ENCODE measurements around the gene ZNF407. TPM values are rescaled to one million over a fixed set of nuclear protein-coding genes. Genes with fewer than 3 reads are reported as not detected.

ZNF407 gene
- total RNA-seq, 2 experiments from 2014 or later = 16.6 to 17.0 TPM

DNA sequence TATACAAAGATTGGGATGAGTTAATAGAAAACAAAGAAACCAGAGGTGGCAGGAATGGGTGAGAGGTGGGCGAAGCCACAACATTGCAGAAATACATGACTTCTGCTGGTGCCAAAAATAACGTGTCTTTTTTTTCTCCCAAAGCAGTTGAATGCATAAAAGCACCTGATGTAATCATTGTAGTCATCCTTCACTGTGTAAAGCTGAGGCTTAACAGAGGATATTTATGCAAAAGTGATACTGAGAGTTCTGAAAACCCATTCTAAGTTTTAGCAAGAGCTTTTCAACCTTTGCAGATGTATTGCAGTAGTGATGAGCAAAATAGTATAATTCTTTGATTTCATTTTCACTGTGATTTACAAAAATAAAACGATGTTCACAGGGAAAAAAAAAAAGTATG is 438.3 kb downstream of the ZNF407 start:
- Mint-ChIP-seq H3K27me3 (ENCODE audit: low read depth) (no peaks in the 10 kb centered on the region), H3K36me3 (ENCODE audit: low read depth) (no peaks in the 10 kb centered on the region), H3K4me3 (no peak overlapping the region), H3K27ac (no peak overlapping the region), H3K9me3 (ENCODE audit: insufficient read depth) (no peaks in the 10 kb centered on the region), H3K4me1 (ENCODE audit: low read depth) (no peaks in the 10 kb centered on the region)
- CTCF ChIA-PET = no interaction called here
- POLR2A ChIA-PET = no interaction called here
- DNase-seq (no peak), ATAC-seq (no peak)

- DNase-seq = no peak
- Mint-ChIP-seq H3K27me3 (ENCODE audit: low read depth) (no peaks in the 10 kb centered on the region), H3K36me3 (ENCODE audit: low read depth) (no peaks in the 10 kb centered on the region), H3K4me3 (no peak overlapping the region), H3K9me3 (ENCODE audit: insufficient read depth) (no peaks in the 10 kb centered on the region), H3K27ac (no peak overlapping the region), H3K4me1 (ENCODE audit: low read depth) (no peaks in the 10 kb centered on the region)
- ChIA-PET CTCF (no interaction called here), POLR2A (no interaction called here)
- ATAC-seq = no peak
These were observed 439.4 kb downstream of the ZNF407 start for GRCh38 chr18:75036917-75037688.

DNA sequence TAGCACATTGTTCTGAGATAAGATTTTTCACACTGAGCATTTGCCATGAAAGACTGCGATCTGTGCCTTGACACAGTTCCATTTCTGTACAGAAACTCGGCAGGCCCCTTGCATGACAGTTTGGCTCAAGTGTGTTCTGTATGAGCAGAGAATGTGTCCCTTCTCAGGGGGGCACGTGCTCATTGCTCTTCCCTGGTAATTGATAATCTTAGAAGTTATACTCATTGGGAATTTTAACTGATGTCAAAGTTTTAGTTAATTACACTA is 440.0 kb downstream of the ZNF407 start:
- ATAC-seq (no peak), DNase-seq (no peak)
- H3K4me1 Mint-ChIP-seq (ENCODE audit: low read depth) = no peaks in the 10 kb centered on the region
- H3K27ac Mint-ChIP-seq = no peak overlapping the region
- no peaks in the 10 kb centered on the region for H3K9me3 Mint-ChIP-seq (ENCODE audit: insufficient read depth)
- H3K36me3 Mint-ChIP-seq (ENCODE audit: low read depth) = no peaks in the 10 kb centered on the region
- ChIA-PET POLR2A (no interaction called here), CTCF (interaction anchor here (0.8 kb wide), 1 partner anchor 339 kb away, joined by 3 read pairs; no protein-coding TSS in a partner anchor)
- H3K4me3 Mint-ChIP-seq = no peak overlapping the region
- H3K27me3 Mint-ChIP-seq (ENCODE audit: low read depth) = no peaks in the 10 kb centered on the region

GRCh38 chr18:75041586-75041985 is 443.9 kb downstream of the ZNF407 start:
- ChIA-PET POLR2A (no interaction called here), CTCF (interaction anchor here (1.1 kb wide), 1 partner anchor 12 kb away, joined by 3 read pairs; no protein-coding TSS in a partner anchor)
- DNase-seq (no peak), ATAC-seq (no peak)
- H3K27ac Mint-ChIP-seq = no peak overlapping the region
- H3K36me3 Mint-ChIP-seq (ENCODE audit: low read depth) = no peaks in the 10 kb centered on the region
- no peaks in the 10 kb centered on the region for H3K27me3 Mint-ChIP-seq (ENCODE audit: low read depth)
- no peaks in the 10 kb centered on the region for H3K9me3 Mint-ChIP-seq (ENCODE audit: insufficient read depth)
- no peaks in the 10 kb centered on the region for H3K4me1 Mint-ChIP-seq (ENCODE audit: low read depth)
- H3K4me3 Mint-ChIP-seq = no peak overlapping the region

- POLR2A ChIA-PET = no interaction called here
These were observed 445.8 kb downstream of the ZNF407 start for GRCh38 chr18:75043478-75043877.

DNA sequence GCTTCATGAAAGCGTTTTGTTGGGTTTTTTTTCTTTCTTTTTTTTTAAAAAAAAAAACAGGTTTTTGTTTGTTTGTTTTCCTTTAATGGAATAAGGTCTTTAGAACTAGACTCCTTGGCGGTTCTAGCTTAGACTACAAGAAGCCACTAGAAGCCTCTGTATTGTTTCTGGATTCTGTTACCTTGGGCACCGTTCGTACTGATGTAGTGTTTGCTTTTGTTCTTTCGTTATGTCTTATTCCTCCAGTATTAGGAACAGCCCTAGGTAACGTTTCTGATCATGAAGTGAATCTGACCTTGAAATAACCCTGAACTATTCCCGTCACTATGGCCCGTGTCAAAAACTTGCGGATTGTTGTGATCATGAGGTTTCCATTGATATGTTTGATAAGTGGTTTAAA is 446.6 kb downstream of the ZNF407 start:
- ChIA-PET POLR2A (no interaction called here), CTCF (no interaction called here)
- no peak overlapping the region for H3K4me3 Mint-ChIP-seq
- H3K27ac Mint-ChIP-seq = no peak overlapping the region
- H3K27me3 Mint-ChIP-seq (ENCODE audit: low read depth) = no peaks in the 10 kb centered on the region
- ATAC-seq (no peak), DNase-seq (no peak)
- no peaks in the 10 kb centered on the region for H3K9me3 Mint-ChIP-seq (ENCODE audit: insufficient read depth)
- H3K4me1 Mint-ChIP-seq (ENCODE audit: low read depth) = no peaks in the 10 kb centered on the region
- no peaks in the 10 kb centered on the region for H3K36me3 Mint-ChIP-seq (ENCODE audit: low read depth)

More at GRCh38 chr18:75043478-75043877, 445.8 kb downstream of the ZNF407 start:
- ATAC-seq (no peak), DNase-seq (no peak)
- Mint-ChIP-seq H3K36me3 (ENCODE audit: low read depth) (no peaks in the 10 kb centered on the region), H3K4me1 (ENCODE audit: low read depth) (no peaks in the 10 kb centered on the region), H3K27ac (no peak overlapping the region), H3K9me3 (ENCODE audit: insufficient read depth) (no peaks in the 10 kb centered on the region), H3K4me3 (no peak overlapping the region), H3K27me3 (ENCODE audit: low read depth) (no peaks in the 10 kb centered on the region)
- CTCF ChIA-PET = no interaction called here

DNA sequence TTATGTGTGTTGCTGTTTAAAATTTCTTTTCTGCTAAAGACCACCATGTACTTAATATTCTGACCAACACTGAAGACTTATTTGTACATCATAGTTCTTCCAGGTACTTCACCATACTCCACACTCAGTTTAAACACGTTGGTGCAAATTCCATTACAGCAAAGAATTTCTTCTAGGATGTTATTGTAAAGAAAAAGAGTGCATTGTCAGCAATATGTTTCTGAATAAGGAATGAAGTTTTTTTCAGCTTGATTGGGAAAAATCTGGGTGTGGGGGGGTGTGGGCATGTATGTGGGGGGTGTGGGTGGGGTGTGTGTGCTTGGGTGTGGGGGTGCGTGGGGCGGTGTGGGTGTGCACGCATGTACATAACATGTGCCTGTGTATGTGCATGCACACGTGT is 447.1 kb downstream of the ZNF407 start:
- H3K27ac Mint-ChIP-seq = no peak overlapping the region
- no peak overlapping the region for H3K4me3 Mint-ChIP-seq
- H3K9me3 Mint-ChIP-seq (ENCODE audit: insufficient read depth) = no peaks in the 10 kb centered on the region
- ATAC-seq = no peak
- no peaks in the 10 kb centered on the region for H3K27me3 Mint-ChIP-seq (ENCODE audit: low read depth)
- POLR2A ChIA-PET = no interaction called here
- no peaks in the 10 kb centered on the region for H3K4me1 Mint-ChIP-seq (ENCODE audit: low read depth)
- CTCF ChIA-PET = no interaction called here
- no peaks in the 10 kb centered on the region for H3K36me3 Mint-ChIP-seq (ENCODE audit: low read depth)
- DNase-seq = no peak

- no peak overlapping the region for H3K4me3 Mint-ChIP-seq
- POLR2A ChIA-PET = no interaction called here
- ATAC-seq (no peak), DNase-seq (no peak)
- no peaks in the 10 kb centered on the region for H3K36me3 Mint-ChIP-seq (ENCODE audit: low read depth)
- no peaks in the 10 kb centered on the region for H3K9me3 Mint-ChIP-seq (ENCODE audit: insufficient read depth)
- no peaks in the 10 kb centered on the region for H3K27me3 Mint-ChIP-seq (ENCODE audit: low read depth)
- no peak overlapping the region for H3K27ac Mint-ChIP-seq
- CTCF ChIA-PET = no interaction called here
- no peaks in the 10 kb centered on the region for H3K4me1 Mint-ChIP-seq (ENCODE audit: low read depth)
These were observed 447.6 kb downstream of the ZNF407 start for GRCh38 chr18:75045272-75045671.

GRCh38 chr18:75047240-75047961 is 449.7 kb downstream of the ZNF407 start:
- Mint-ChIP-seq H3K9me3 (ENCODE audit: insufficient read depth) (no peaks in the 10 kb centered on the region), H3K4me3 (no peak overlapping the region), H3K27ac (no peak overlapping the region), H3K4me1 (ENCODE audit: low read depth) (no peaks in the 10 kb centered on the region), H3K36me3 (ENCODE audit: low read depth) (no peaks in the 10 kb centered on the region), H3K27me3 (ENCODE audit: low read depth) (no peaks in the 10 kb centered on the region)
- no peak for DNase-seq
- ChIA-PET POLR2A (no interaction called here), CTCF (no interaction called here)
- no peak for ATAC-seq

GRCh38 chr18:75048776-75049454 is 451.2 kb downstream of the ZNF407 start:
- Mint-ChIP-seq H3K27ac (no peak overlapping the region), H3K4me3 (no peak overlapping the region), H3K36me3 (ENCODE audit: low read depth) (no peaks in the 10 kb centered on the region), H3K4me1 (ENCODE audit: low read depth) (peaks cover 3% of the 10 kb centered on the region), H3K27me3 (ENCODE audit: low read depth) (no peaks in the 10 kb centered on the region), H3K9me3 (ENCODE audit: insufficient read depth) (no peaks in the 10 kb centered on the region)
- no peak for ATAC-seq
- ChIA-PET CTCF (no interaction called here), POLR2A (no interaction called here)
- DNase-seq = no peak

DNA sequence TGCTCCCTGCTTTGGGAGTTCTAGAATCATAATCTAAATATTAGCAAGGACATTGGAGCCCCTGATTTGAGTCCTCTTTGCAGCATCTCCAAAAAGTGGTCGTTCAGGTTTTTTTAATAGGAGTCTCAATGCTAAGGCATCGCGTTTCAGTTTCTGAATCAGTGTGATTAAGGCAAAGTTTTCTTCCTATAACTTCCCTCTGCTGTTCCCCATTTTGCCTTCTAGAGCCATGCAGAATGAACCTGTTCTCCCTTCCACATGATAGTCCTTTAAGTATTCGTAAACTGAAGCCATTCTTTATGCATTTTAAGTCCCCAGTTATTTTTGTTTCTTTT is 451.8 kb downstream of the ZNF407 start:
- no peak overlapping the region for H3K4me3 Mint-ChIP-seq
- ChIA-PET CTCF (no interaction called here), POLR2A (no interaction called here)
- H3K36me3 Mint-ChIP-seq (ENCODE audit: low read depth) = no peaks in the 10 kb centered on the region
- H3K27ac Mint-ChIP-seq = no peak overlapping the region
- ATAC-seq (no peak), DNase-seq (no peak)
- no peaks in the 10 kb centered on the region for H3K9me3 Mint-ChIP-seq (ENCODE audit: insufficient read depth)
- H3K4me1 Mint-ChIP-seq (ENCODE audit: low read depth) = peaks cover 3% of the 10 kb centered on the region
- H3K27me3 Mint-ChIP-seq (ENCODE audit: low read depth) = no peaks in the 10 kb centered on the region

- ChIA-PET CTCF (no interaction called here), POLR2A (interaction anchor here (0.5 kb wide), 1 partner anchor 29 kb away, joined by 3 read pairs; no protein-coding TSS in a partner anchor)
- ATAC-seq (no peak), DNase-seq (no peak)
- Mint-ChIP-seq H3K27ac (no peak overlapping the region), H3K27me3 (ENCODE audit: low read depth) (no peaks in the 10 kb centered on the region), H3K36me3 (ENCODE audit: low read depth) (no peaks in the 10 kb centered on the region), H3K4me1 (ENCODE audit: low read depth) (peaks cover 3% of the 10 kb centered on the region), H3K9me3 (ENCODE audit: insufficient read depth) (no peaks in the 10 kb centered on the region), H3K4me3 (no peak overlapping the region)
These were observed 454.1 kb downstream of the ZNF407 start for GRCh38 chr18:75051757-75052156.
